SH-SY5Y (cell line): ENCODE measurements around the gene MSRB2.

Source experiments
- GATA2 ChIP-seq: IDR thresholded peaks from 2 replicates; pipeline ENCODE4 v1.6.1; 2011; ENCODE audit warnings: mild to moderate bottlenecking, low read depth, low read length
- GATA3 ChIP-seq: IDR thresholded peaks from 2 replicates; pipeline ENCODE4 v1.6.1; 2011; ENCODE audit warnings: low read depth, mild to moderate bottlenecking, low read length, moderate library complexity

Gene MSRB2

DNA sequence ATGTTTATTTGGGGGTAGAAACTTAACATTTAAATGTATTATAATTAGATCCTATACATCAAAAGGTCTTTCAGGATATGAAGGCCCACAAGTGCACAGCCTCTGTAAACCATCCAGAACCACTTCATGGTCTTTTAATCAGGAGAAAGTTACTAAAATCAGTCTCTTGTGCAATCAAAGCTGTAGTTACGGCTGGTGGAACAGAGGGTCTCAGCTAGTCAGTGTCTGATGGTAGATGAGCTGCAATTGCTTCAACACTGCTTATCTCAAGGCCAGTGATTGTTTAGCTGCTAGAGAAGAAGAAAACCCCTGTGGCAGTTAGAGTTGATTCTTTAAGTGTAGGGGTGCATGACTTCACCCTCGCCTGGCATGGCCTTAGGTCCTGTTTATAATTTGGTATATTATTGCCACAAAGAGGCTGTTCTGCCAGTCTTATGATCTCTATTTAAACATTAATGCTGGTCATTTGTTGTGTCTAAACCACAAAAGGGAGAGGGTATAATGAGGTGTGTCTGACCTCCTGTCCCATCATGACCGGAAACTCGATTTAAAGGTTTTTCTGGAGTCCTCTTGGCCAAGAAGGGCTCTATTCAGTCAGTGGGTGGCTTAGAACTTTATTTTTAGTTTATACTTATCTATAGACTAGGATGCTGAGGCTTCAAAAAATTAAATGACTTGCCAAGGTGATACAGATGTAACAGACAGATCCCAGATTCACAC, 21.3 kb downstream of the MSRB2 start:
- no peak for TF ChIP-seq GATA3
- no peak for TF ChIP-seq GATA2

DNA sequence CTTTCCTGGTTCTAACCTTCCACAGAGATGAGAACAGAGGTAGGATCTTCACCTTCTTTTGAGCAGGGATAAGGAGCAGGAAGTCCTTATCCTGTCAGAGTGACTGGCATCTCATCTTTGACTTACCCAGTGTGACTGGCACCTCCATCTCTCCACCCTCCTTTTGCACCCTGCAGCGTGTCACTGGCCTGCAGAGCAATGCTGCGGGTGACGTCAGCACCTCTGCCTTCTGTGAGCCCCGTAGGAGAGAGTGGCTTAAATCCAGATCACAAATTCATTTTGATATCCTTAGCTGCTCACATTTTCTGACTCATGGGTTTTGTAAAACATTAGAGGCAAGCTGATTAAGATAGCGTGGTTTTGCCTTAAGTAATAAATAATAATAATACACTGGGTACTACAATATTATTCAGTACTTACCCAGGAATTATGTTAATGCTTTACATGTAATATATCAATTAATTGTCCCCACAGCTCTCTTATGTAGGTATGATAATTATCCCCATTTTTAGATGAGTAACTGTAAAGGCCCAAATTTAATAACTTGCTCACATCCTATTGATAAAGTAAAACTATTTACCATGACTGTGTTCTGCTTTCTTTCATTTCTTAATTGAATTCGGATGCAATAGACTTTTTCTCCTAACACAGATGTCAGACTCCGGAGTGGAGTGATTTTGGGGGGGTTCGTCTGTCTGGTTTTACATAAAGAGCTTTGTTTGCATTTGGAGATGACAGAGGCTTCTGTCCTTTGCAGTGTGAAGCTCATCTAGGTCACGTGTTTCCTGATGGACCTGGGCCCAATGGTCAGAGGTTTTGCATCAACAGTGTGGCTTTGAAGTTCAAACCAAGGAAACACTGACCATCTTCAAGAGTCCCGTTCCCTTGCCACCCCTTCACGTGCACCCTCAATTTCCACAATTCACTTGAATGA, 24.9 kb downstream of the MSRB2 start:
- TF ChIP-seq GATA3 (no peak), GATA2 (no peak)

DNA sequence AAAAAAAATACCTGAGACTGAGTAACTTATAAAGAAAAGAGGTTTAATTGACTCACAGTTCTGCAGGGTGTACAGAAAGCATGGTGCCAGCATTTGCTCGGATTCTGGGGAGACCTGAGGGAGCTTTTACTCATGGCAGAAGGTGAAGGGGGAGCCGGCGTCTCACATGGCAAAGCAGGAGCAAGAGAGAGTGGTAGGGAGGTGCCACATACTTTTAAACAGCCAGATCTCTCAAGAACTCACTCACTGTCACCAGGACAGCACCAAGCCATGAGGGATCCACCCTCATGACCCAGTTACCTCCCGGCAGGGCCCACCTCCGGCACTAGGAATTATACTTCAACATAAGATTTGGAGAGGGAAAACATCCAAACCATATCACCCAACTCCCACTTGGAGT, 25.8 kb downstream of the MSRB2 start:
- no peak for TF ChIP-seq GATA3

DNA sequence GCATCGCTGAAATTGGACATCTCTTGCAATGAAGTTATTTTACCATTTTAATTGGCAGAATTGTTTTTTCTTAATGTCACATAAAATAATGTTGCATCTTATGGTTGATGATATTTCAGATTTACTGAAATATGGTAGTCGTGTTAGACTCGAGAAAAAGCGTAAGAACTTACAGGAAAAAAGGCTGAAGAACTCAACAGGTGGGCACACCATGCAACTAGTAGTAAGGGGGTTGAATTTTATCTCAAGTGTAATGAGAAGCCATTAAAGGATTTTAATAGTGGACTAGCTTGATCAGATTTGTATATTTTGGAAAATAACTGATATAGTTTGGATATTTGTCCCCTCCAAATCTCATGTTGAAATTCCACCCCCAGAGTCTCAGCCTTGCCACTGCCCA, 41.1 kb downstream of the MSRB2 start:
- no peak for TF ChIP-seq GATA3
- TF ChIP-seq GATA2 = no peak

DNA sequence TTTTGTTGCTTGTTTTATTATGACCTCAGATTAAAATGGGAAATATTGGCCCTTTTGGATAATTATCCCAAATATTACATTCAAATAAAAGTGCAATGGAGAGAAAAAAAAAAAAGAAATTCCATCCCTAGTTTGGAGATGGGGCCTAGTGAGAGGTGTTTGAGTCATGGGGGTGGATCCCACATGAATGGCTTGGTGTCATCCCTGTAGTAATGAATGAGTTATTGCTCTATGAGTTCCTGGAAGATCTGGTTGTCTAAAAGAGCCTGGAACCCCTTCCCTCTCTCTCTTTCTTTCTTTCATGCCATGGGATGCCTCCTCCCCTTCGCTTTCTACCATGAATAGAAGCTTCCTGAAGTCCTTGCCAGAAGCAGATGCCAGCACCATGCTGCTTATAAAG, 44.3 kb downstream of the MSRB2 start:
- TF ChIP-seq GATA2 (no peak), GATA3 (no peak)

DNA sequence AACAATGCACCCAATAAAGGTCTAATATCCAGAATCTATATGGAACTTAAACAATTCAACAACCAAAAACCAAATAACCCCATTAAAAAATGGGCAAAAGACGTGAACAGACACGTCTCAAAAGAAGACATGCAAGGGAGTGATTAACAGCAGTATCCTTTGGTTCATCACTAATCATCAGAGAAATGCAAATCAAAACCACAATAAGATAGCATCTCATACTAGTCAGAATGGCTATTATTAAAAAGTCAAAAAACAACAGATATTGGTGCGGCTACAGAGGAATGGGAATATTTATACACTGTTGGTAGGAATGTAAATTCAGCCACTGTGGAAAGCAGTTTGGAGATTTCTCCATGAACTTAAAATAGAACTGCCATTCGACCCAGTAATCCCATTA, 46.6 kb downstream of the MSRB2 start:
- no peak for TF ChIP-seq GATA3
- no peak for TF ChIP-seq GATA2

DNA sequence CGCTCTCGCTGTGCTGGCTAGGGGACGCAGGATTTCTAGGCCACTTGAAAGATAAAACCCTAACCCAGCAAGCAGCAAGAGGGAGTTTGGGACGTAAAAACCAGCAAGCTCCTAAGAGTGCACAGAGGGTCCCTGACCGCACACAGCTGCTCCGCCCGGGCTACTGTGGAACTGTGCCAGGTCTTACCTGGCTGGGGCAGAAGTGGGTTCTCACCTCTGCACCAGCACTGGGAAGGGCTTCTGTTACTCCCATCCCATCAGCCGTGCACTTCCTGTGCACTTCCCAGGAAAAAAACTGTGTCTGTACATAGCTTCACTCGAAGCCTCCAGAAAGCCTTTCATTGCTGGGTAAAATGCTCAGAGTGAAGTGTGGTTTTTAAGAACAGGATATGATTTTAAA, 50.9 kb downstream of the MSRB2 start:
- TF ChIP-seq GATA3 (no peak), GATA2 (no peak)

DNA sequence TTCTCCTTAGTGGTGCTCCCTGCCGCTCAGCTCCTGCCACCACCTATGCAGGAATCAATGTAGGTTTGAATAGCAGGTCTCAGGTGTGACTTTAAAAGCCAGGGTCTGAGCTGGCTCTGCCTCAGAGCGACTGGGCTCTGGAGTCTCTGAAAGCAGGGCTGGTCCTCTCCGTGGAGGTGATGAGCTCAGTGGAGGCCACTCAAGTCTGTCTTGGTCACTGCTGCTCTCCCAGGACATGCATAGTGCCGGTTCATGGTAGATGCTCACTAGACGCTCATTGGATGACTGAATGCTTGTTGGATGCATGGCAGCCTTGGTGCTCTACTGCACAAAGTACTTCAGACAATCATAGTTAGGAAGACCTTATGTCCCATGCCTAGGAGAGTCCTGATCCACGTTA, 51.7 kb downstream of the MSRB2 start:
- TF ChIP-seq GATA3 = no peak

DNA sequence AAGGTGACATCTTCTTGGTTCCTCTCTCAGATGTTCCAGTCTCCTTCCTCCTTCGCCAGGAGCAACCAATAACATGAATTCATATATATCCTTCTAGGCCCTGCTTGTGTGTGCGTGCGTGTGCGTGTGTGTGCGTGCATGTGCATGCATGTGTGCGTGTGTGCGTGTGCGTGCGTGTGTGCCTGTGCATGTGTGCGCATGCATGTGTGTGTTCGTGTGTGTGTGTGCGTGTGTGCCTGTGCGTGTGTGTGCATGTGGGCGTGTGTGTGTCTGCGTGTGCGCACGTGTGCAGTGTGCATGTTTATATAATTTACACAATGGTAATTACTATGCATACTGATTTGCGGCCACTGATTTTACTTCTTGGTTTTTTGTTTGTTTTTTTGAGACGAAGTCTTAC, 52.8 kb downstream of the MSRB2 start:
- TF ChIP-seq GATA2 (no peak), GATA3 (no peak)

DNA sequence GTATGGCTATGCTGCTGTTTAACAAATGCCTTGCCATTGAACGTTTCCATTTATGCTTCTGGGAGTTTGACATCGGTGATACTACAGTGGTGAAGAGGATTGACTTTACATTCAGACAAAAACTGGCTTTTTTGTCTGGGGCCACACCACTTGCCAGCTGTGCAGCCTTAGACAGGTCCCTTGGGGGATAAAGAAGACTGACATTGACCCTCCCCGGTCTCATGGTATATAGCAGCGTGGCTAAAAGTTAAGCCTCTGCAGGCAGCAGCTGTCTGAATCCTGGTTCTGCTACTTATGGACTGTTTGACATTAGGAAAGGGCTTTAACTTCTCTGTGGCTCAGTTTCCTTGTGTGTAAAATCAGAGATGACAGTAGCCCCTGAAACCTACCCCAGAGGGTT, 54.7 kb downstream of the MSRB2 start:
- no peak for TF ChIP-seq GATA3
- no peak for TF ChIP-seq GATA2

DNA sequence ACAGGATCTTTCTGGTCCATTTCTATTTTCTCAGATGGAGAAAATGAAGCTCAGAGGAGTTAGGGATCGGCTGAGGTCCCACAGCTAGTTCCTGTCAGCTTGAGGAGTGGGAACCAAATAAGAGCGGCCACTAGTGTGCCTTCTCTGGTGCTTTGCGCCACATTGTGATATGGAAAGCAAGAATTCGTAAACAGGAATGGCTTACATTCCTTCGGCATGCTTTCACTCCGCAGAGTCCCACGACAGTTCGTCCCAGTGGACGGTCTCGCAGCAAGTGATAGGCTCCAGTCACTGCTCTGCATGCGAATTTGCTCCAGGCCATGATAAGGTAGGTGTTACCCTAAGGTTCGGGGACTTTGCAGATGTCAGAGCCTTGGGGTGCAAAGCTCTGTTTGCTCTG, 55.2 kb downstream of the MSRB2 start:
- no peak for TF ChIP-seq GATA2
- TF ChIP-seq GATA3 = no peak

DNA sequence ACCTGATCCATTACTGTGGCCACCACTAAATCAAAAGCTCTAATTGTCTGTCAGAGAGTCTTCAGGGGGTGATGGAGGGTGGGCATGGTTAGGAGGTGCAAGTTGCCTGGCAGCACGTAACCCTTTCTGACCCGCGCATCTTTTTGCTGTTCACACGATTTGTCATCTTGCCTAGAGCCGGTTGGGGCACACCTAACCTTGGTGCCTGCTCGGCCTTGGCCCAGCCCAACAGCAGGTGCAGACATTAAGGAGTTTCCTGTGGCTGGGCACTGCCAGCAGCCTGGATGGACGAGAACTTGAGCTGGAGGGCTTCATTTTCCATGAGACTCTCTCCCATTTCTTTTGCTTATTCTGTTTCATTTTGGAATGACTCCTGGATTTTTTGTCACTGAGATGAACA, 55.7 kb downstream of the MSRB2 start:
- no peak for TF ChIP-seq GATA2
- no peak for TF ChIP-seq GATA3

DNA sequence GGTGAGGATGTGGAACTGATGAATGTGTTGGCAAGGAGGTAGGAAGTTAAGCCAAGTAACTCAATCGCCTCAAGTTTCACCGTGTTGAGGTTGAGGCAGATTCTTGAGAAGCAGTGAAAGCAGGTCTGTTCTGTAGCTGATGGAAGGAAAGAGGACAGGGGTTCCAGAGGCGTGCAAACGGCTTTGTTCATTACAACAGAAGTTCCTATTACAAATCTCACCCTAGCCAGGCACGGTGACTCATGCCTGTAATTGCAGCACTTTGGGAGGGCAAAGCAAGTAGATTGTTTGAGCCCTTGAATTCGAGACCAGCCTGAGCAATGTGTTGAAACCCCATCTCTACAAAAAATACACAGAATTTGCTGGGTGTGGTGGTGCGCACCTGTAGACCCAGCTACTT, 59.8 kb downstream of the MSRB2 start:
- TF ChIP-seq GATA2 (no peak), GATA3 (no peak)

DNA sequence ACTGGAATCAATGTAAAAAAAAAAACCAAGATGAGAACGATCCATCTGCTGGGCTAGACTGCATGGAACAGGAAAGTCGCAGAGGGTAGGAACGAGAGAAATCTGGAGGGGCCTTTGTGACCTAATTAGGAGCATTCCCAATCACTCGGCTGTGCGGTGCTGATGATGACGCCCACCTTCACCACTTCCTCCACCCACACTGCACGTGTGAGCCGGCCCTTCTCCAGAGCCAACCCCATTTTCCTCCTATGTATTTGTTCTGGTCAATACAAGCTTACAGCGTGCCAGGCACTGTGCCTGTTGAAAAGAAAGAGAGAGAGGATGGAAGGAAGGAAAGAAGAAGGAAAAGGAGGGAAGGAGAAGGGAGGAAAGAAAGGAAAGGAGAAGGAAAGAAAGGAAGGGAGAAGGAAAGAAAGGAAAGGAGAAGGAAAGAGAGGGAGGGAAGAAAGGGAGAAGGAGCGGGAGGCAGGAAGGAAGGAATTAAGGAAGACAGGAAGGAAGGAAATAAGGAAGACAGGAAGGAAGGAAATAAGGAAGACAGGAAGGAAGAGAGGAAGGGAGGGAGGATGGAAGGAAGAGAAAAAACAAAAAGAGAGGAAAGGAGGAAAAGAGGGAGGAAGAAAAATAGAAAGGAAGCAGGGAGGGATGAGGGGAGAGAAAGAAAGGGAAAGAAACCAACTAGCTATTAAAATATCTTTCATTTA, 61.2 kb downstream of the MSRB2 start:
- TF ChIP-seq GATA2 = no peak
